GM23338 (cell line): ENCODE data around the gene LRR1. TPM values are rescaled to one million over a fixed set of nuclear protein-coding genes. Genes with fewer than 3 reads are reported as not detected.

Experiments
- ATAC-seq: fragments of 200-7000 bp; cut with Tn5 transposase; 3 replicates; pipeline ENCODE4 v1.9.1; 2020
- DNase-seq: peaks from one replicate; pipeline ENCODE4 v3.0.0-alpha.2; 2015; ENCODE audit warnings: low spot score
- H2AFZ ChIP-seq: fragments of 200-600 bp; sonication (generic); 2 replicates; pipeline ENCODE4 v1.8.0; 2016; ENCODE audit warnings: antibody characterized with exemption, mild to moderate bottlenecking, moderate library complexity
- H3F3A ChIP-seq: fragments of 200-600 bp; sonication (generic); replicated peaks from 2 replicates; pipeline ENCODE4 v1.8.0; 2017; ENCODE audit warnings: antibody characterized with exemption, mixed run types, low read depth
- H3K27ac ChIP-seq: fragments of 200-600 bp; sonication (generic); 2 replicates; pipeline ENCODE4 v1.6.1; 2016; ENCODE audit warnings: low read depth
- H3K27me3 ChIP-seq: fragments of 200-600 bp; sonication (generic); 2 replicates; pipeline ENCODE4 v1.8.0; 2016; ENCODE audit warnings: mild to moderate bottlenecking, mixed run types, moderate library complexity; ENCODE audit not compliant: insufficient read depth
- H3K36me3 ChIP-seq: fragments of 200-600 bp; sonication (generic); 2 replicates; pipeline ENCODE4 v1.8.0; 2016; ENCODE audit warnings: mild to moderate bottlenecking; ENCODE audit not compliant: insufficient read depth
- H3K4me1 ChIP-seq: fragments of 200-600 bp; sonication (generic); 2 replicates; pipeline ENCODE4 v1.8.0; 2016; ENCODE audit warnings: mild to moderate bottlenecking, moderate library complexity; ENCODE audit not compliant: insufficient read depth
- H3K4me2 ChIP-seq: fragments of 200-600 bp; sonication (generic); 2 replicates; pipeline ENCODE4 v1.7.1; 2017; ENCODE audit warnings: mixed run types
- H3K4me3 ChIP-seq: fragments of 200-600 bp; sonication (generic); 2 replicates; pipeline ENCODE4 v1.6.1; 2016; ENCODE audit warnings: mixed run types
- H3K79me2 ChIP-seq: fragments of 200-600 bp; sonication (generic); replicated peaks from 2 replicates; pipeline ENCODE4 v1.8.0; 2017; ENCODE audit warnings: mild to moderate bottlenecking; ENCODE audit not compliant: insufficient read depth
- H3K9me2 ChIP-seq: fragments of 200-600 bp; sonication (generic); 2 replicates; pipeline ENCODE4 v1.8.0; 2017; ENCODE audit not compliant: insufficient read depth
- H4K20me1 ChIP-seq: fragments of 200-600 bp; sonication (generic); replicated peaks from 2 replicates; pipeline ENCODE4 v1.8.0; 2017; ENCODE audit warnings: mild to moderate bottlenecking; ENCODE audit not compliant: insufficient read depth
- H3K27ac Mint-ChIP-seq: 2 replicates; pipeline ENCODE4 v1.8.0; 2020; ENCODE audit warnings: inconsistent platforms, mild to moderate bottlenecking, moderate library complexity, mixed read lengths
- H3K27me3 Mint-ChIP-seq: 3 replicates; pipeline ENCODE4 v1.8.0; 2022; ENCODE audit warnings: low read depth, mild to moderate bottlenecking, moderate library complexity, mixed read lengths, inconsistent platforms; ENCODE audit not compliant: insufficient read depth, poor library complexity
- H3K36me3 Mint-ChIP-seq: 3 replicates; pipeline ENCODE4 v1.8.0; 2021; ENCODE audit warnings: low read depth, mild to moderate bottlenecking, inconsistent platforms, moderate library complexity, mixed read lengths
- H3K4me1 Mint-ChIP-seq: 3 replicates; pipeline ENCODE4 v1.8.0; 2020; ENCODE audit warnings: mild to moderate bottlenecking, inconsistent platforms, mixed read lengths
- H3K4me3 Mint-ChIP-seq: 3 replicates; pipeline ENCODE4 v1.8.0; 2021; ENCODE audit warnings: moderate library complexity, mild to moderate bottlenecking, inconsistent platforms, mixed read lengths
- H3K9me3 Mint-ChIP-seq: 3 replicates; pipeline ENCODE4 v1.8.0; 2020; ENCODE audit warnings: moderate library complexity, mild to moderate bottlenecking, inconsistent platforms, mixed read lengths
- CREB1 ChIP-seq: fragments of 250-450 bp; sonication (Bioruptor Pico); IDR thresholded peaks from 2 replicates; pipeline ENCODE4 v1.5.0; 2020; ENCODE audit warnings: low read depth, mild to moderate bottlenecking, moderate library complexity
- CTCF ChIP-seq, 2 experiments: fragments of 200-600 bp in 1 of 2; sonication (generic) in 1 of 2; conservative IDR thresholded peaks; 2 replicates each; pipeline versions ENCODE4 v1.5.1 to v1.6.1; 2016 to 2017; ENCODE audit warnings: antibody characterized with exemption in 2 of 2, low read depth in 2 of 2, mild to moderate bottlenecking in 2 of 2, moderate library complexity in 1 of 2
- ETS1 ChIP-seq: IDR thresholded peaks from 2 replicates; pipeline ENCODE4 v1.6.1; 2016; ENCODE audit warnings: antibody characterized with exemption
- EZH2 ChIP-seq: fragments of 200-600 bp; sonication (generic); IDR thresholded peaks from one replicate; pipeline ENCODE4 v1.8.0; 2017; ENCODE audit warnings: antibody characterized with exemption, mild to moderate bottlenecking, low read depth; ENCODE audit not compliant: unreplicated experiment
- EZH2phosphoT487 ChIP-seq: fragments of 200-600 bp; sonication (generic); IDR thresholded peaks from one replicate; pipeline ENCODE4 v1.8.1; 2018; ENCODE audit warnings: antibody characterized with exemption; ENCODE audit not compliant: unreplicated experiment
- JUNB ChIP-seq: IDR thresholded peaks from one replicate; pipeline ENCODE4 v1.6.1; 2016; ENCODE audit warnings: antibody characterized with exemption; ENCODE audit not compliant: unreplicated experiment
- NANOG ChIP-seq: IDR thresholded peaks from 2 replicates; pipeline ENCODE4 v1.6.1; 2016; ENCODE audit warnings: antibody characterized with exemption, borderline replicate concordance
- POLR2AphosphoS5 ChIP-seq: IDR thresholded peaks from 2 replicates; pipeline ENCODE4 v1.6.1; 2016; ENCODE audit warnings: antibody characterized with exemption, low read depth
- REST ChIP-seq: IDR thresholded peaks from one replicate; pipeline ENCODE4 v1.6.1; 2018; ENCODE audit warnings: antibody characterized with exemption; ENCODE audit not compliant: unreplicated experiment
- STAT1 ChIP-seq: IDR thresholded peaks from one replicate; pipeline ENCODE4 v1.6.1; 2016; ENCODE audit warnings: antibody characterized with exemption; ENCODE audit not compliant: unreplicated experiment
- ZNF114 ChIP-seq: fragments of 250-450 bp; sonication (Bioruptor Pico); IDR thresholded peaks from 2 replicates; pipeline ENCODE4 v1.5.0; 2020; ENCODE audit warnings: mild to moderate bottlenecking, moderate library complexity
- ZNF331 ChIP-seq: fragments of 250-450 bp; sonication (Bioruptor Pico); IDR thresholded peaks from 2 replicates; pipeline ENCODE4 v1.5.0; 2020; ENCODE audit warnings: low read depth, mild to moderate bottlenecking, moderate library complexity
- ZNF462 ChIP-seq: fragments of 250-450 bp; sonication (Bioruptor Pico); IDR thresholded peaks from 2 replicates; pipeline ENCODE4 v1.5.0; 2020; ENCODE audit warnings: mild to moderate bottlenecking, moderate library complexity
- long read RNA-seq: library from polyadenylated mRNA; unstranded; transcript quantifications from one replicate; pipeline ENCODE4 v2.0.0, GENCODE V29; 2020; ENCODE audit not compliant: unreplicated experiment
- polyA plus RNA-seq: library from polyadenylated mRNA; unstranded; fragments of >200 nt; fragmentation: Nextera tagmentation; extraction: Ambion mirVana; gene quantifications from 2 replicates; pipeline ENCODE4 v1.2.1, GENCODE V29; 2016
- total RNA-seq: library from RNA; depleted of rRNA; stranded (reverse); fragments of >200 nt; shearing (Covaris generic); gene quantifications from 2 replicates; pipeline ENCODE4 v1.2.3, GENCODE V29; 2014; rRNA removed

LRR1 gene
- total RNA-seq (27.8 and 31.8 TPM in 2 replicates), polyA plus RNA-seq (37.7 and 41.9 TPM in 2 replicates)
- long read RNA-seq, transcript LRR1-202 (3 exons, 957 nt): minor isoform, 14 of 38 reads
- long read RNA-seq, transcript LRR1-201 (4 exons, 1,745 nt): major isoform, 21 of 38 reads
- long read RNA-seq, partial matches to known transcripts: 2 of 38 reads
- long read RNA-seq, other reads (novel, unspliced or antisense): 1 of 38 reads

- peaks cover 19% of the 10 kb centered on the region for H3K36me3 Mint-ChIP-seq
- Histone ChIP-seq H2AFZ (peak within 1 kb of the TSS; percentile 80), H3K4me3 (peak within 1 kb of the TSS; percentile 97), H3K36me3 (peaks cover 12% of the 10 kb centered on the region; the same call in 1 of the 2 replicates), H3F3A (peaks cover 8% of the 10 kb centered on the region), H4K20me1 (no peaks in the 10 kb centered on the region), H3K9me2 (no peaks in the 10 kb centered on the region), H3K27ac (peak within 1 kb of the TSS; percentile 92), H3K27me3 (no peaks in the 10 kb centered on the region), H3K79me2 (peaks cover 34% of the 10 kb centered on the region), H3K4me2 (peak within 1 kb of the TSS; percentile 83), H3K4me1 (0 out of 2 replicates have a peak, but pooled peaks cover 5% of the 10 kb centered on the region)
- peak within 1 kb of the TSS; percentile 94 for H3K4me3 Mint-ChIP-seq
- TF ChIP-seq ZNF114: no peak
- no peak for TF ChIP-seq ZNF331
- TF ChIP-seq CREB1: peak; percentile 53
- TF ChIP-seq ZNF462 (CRISPR knock-in tag): no peak
- TF ChIP-seq POLR2AphosphoS5: peak; percentile 77
- TF ChIP-seq CTCF (conservative IDR thresholded peaks at IDR 0.05; ENCODE audit: low read depth in 2 of 2): no peak
- TF ChIP-seq JUNB: no peak
- TF ChIP-seq EZH2phosphoT487: no peak
- no peak for TF ChIP-seq EZH2
- no peak for TF ChIP-seq NANOG
- no peak for TF ChIP-seq STAT1
- TF ChIP-seq ETS1: peak; percentile 61
- no peak for TF ChIP-seq REST
- peaks cover 9% of the 10 kb centered on the region; the same call in 2 of the 3 replicates for H3K4me1 Mint-ChIP-seq
- peaks cover 20% of the 10 kb centered on the region for H3K27me3 Mint-ChIP-seq
- DNase-seq (peak; percentile 85), ATAC-seq (peak; percentile 80)
- no peaks in the 10 kb centered on the region for H3K9me3 Mint-ChIP-seq
- H3K27ac Mint-ChIP-seq: peak within 1 kb of the TSS; percentile 95
These were observed at the start of gene LRR1 for GRCh38 chr14:49598485-49599300. TSS of gene LRR1 (plus strand) at chr14:49598940. CDS start at chr14:49599021, 81 bp downstream.
